Measurements from ENCODE around the gene PARD3B.

The PARD3B gene

DNA sequence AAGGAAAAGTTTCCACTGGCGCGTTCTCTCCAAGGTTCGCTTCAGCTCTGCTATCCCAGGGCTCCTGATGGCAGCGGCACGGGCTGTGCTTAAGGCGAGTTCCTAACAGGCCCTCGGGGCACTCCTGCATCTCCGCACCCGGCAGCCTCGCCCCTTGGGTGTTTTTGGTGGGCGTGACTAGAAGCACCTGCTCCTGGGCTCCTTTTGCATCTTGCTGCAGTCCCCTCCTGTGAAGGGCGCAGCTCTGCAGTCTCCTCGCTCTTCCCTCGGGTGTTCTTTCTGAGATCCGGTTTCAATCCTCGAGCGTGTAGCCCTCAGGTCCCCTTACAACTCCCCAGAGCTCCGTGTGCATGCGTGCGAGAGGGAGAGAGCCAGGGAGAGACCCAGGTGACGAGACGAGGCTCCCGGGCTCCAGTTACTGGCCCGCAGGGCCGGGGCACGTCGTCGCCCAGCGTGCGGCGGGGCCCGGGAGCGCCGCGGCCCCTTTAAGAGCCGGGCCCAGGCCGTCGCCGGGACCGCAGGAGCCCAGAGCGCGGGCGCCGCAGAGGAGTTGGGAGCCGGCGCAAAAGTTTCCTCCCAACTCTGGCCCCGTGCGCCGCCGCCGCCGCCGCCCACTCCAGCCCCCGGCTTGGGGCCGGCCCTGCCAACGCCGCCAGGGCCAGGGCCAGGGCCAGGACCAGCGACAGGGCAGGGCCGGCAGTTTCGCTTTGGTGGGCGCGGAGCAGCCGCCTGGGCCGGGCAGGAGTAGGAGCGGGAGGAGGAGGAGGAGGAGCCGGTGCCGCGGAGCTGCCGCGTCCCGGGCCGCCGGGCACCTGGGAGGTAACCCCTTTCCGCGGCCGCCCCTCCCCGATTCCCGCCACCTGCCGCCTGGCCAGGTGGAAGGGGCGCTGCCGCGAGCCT is at the start of gene PARD3B:
TSS of gene PARD3B (plus strand) at position 515 of the 900 bp plus-strand sequence. CDS start 525 bp downstream, outside the sequence.
- DNase-seq (ENCODE audit: low spot score): peak; percentile 78

DNA sequence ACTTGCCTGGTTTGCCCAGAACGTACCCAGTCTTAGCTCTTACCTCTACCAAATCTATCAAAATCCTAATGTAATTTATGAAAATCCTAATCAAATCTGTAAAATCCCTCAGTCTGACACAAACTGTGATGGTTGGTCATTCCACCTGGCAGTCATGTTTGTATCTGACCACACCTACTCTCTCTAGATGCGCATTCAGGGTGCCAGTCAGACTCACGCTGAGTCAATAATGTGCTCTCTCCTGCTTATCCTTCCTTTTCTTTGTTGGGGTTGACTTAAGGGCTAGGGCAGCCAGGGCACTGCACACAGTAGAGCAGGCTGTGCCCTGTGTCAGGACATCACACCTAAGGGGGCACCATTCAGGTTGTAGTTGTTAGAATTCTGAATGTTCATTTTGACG is 48.5 kb upstream of the PARD3B start:
- no peak for DNase-seq (ENCODE audit: low spot score)

GRCh38 chr2:204497855-204498254 is 47.4 kb upstream of the PARD3B start:
- DNase-seq (ENCODE audit: low spot score): no peak

DNA sequence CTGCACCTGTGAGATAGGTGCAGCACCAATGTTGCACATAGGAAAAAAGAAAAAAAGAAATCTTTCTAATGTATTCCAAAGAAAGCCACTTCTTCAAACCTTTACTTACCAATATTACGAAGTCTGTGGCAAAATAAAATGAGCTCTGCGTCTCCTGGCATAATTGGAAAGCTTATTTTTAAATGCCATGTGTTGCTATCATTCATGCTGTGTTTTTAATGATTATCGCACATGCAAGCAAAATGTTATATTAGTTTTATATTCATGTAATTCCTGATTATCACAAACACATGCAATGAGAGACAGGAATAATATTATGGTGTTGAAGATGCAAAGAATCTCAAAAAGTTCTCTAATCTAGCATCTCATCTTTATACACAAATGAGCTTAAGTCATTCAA is 47.0 kb upstream of the PARD3B start:
- DNase-seq (ENCODE audit: low spot score): no peak

GRCh38 chr2:204503869-204504268 is 41.4 kb upstream of the PARD3B start:
- DNase-seq (ENCODE audit: low spot score): no peak

DNA sequence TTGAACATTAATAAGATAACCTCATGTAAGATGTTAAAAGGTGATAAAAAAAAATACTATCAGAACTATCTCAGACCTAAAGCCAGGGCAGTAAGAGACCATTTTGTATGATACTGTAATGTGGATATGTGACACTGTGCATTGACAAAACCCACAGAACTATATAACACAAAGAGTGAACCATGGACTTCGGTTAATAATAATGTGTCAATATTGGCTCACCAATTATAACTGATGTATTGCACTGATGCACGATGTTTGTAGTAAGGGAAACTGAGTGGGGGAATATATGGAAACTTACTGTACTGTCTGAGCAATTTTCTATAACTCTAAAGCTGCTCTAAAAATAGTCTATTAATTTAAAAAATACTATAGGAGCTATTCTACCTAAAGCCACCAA is 40.7 kb upstream of the PARD3B start:
- DNase-seq (ENCODE audit: low spot score): no peak

GRCh38 chr2:204505488-204505887 is 39.8 kb upstream of the PARD3B start:
- DNase-seq (ENCODE audit: low spot score): no peak

- no peak for DNase-seq (ENCODE audit: low spot score)
Measured at GRCh38 chr2:204505946-204506345, 39.3 kb upstream of the PARD3B start.

GRCh38 chr2:204507636-204508035 is 37.6 kb upstream of the PARD3B start:
- no peak for DNase-seq (ENCODE audit: low spot score)

- no peak for DNase-seq (ENCODE audit: low spot score)
Measured at GRCh38 chr2:204510709-204511420, 34.4 kb upstream of the PARD3B start.

GRCh38 chr2:204514439-204514838 is 30.8 kb upstream of the PARD3B start:
- DNase-seq (ENCODE audit: low spot score): no peak

DNA sequence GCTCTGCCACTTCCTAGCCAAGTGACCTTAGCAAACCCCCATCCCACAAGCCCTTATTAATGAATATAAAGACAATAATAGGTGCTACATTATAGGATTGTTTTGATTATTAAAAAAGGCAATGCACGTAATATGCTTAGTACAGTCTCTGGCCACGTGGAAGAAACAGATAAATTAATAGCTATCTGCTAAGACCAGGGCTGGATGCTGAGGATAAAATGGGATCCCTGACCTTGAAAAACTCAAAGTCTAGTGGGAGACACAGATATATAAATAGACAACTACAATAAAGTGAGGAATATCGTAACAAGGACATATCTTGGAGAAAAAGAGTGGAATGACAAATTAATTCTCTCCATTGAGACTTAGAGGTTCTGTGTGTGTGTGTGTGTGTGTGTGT is 29.9 kb upstream of the PARD3B start:
- no peak for DNase-seq (ENCODE audit: low spot score)

DNA sequence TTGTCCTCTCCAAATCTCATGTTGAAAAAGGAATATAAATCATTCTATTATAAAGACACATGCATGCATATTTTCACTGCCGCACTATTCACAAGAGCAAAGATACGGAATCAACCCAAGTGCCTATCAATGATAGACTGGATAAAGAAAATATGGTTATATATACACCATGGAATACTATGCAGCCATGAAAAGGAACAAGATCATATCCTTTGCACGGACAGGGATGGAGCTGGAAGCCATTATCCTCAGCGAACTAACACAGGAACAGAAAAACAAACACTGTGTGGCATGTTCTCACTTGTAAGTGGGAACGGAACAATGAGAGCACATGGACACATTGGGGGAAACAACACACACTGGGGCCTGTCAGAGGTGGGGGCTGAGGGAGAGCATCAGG is 28.1 kb upstream of the PARD3B start:
- no peak for DNase-seq (ENCODE audit: low spot score)

DNA sequence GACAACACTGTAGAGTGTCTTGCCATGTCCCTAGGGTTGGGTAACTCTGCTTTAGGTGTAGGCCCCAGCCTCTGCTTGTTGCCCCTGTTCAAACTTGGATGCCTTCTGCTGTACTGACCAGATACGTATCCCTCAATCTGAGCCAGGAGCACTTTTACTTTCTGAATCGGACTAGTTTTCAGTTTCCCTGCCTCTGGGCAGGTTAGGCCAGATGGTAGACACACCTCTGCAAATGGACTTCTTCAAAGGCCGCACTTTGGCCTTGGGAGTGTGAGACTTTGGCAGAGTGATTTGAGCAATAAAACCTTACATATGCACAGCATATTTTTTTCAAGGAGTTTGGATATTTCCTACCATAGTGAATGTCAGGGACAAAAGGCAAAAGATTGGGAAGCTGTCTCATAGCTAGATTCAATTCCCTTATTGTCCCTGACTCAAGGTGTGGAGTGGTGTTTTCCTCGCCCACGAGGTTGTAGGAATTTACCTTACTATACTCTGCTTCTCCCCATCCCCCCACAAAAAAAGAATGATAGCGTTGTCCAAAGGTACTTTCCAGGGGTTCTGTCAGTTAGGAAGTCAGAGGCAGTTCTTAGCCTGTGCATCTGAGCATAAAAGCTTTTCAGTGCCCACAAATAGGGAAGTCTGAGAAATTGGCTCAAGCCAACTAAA is 15.3 kb upstream of the PARD3B start:
- no peak for DNase-seq (ENCODE audit: low spot score)

DNA sequence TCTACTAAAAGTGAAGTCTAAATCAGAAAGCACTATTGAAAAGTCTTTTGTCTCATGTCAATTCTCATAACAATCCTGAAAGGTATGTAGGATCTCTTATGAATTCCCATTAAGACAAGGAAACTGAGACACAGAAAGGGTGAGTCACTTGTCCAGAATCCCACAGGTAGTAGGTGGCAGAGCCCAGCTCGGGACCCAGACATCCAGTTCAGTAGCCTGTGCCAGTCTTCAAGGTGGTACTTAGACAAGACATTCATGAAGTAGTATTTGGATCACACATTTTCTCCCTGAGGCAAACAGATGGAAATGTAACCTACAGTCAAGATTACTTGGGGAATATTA is 14.8 kb upstream of the PARD3B start:
- no peak for DNase-seq (ENCODE audit: low spot score)

- DNase-seq (ENCODE audit: low spot score): no peak
Measured at GRCh38 chr2:204533629-204534370, 11.5 kb upstream of the PARD3B start.

DNA sequence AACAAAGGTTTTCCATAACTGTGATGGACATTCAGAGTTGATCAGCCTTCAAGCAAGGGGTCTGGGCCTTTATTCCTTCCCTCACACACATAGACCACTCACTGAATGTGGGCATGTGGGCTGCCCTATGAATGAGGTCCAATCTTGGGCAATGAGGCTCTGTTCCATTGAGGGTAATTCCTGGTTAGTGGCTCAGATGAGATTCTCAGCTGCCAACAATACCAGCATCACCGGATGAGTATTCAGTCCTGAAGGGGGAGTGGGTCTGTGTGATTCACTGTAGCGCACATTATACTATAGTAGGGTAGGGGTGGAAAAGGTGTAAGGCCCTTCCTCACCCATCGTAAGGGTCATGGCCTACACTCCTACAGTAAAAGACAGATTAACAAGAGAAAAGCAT is 9.9 kb upstream of the PARD3B start:
- no peak for DNase-seq (ENCODE audit: low spot score)

- DNase-seq (ENCODE audit: low spot score): no peak
Measured at GRCh38 chr2:204535764-204536163, 9.5 kb upstream of the PARD3B start.

DNA sequence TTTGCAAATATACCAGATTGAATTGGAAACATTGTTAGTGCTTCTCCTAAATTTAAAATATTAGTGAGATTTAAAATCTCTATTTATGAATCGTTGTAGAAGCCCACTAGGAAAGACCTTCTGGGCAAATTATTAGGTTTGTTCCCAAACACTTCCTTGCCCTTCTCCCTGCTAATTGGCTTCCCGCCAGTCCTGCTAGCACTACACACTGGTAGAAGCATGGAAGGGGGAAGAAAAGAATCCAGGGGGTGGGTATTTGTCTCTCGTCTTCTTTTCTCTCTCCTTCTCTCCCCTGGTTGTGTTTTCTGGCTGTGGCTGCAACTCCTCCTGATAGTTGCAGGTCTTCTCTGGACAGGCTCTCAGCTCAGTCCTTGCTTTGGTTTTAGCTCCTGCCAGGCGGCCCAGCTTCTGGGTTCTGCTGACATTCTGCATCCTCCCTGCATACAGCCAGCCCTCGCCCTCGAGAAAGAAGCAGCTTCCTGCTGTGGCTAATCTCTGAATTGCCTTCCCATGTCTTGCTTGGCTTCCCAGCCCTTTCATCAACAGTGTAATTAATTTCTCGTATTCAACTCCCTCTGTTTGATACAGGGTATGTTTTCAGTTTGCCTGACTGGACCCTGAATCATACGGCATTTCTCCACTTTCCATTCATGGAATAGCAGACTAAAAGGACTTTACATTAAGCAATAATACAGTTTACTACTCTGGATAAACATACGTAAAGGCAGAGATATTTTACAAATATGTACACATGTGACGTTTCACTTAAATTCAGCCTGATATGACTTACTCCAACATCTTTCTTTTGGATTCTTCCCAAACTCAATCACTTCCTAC is 6.9 kb upstream of the PARD3B start:
- peak; percentile 65 for DNase-seq (ENCODE audit: low spot score)

DNA sequence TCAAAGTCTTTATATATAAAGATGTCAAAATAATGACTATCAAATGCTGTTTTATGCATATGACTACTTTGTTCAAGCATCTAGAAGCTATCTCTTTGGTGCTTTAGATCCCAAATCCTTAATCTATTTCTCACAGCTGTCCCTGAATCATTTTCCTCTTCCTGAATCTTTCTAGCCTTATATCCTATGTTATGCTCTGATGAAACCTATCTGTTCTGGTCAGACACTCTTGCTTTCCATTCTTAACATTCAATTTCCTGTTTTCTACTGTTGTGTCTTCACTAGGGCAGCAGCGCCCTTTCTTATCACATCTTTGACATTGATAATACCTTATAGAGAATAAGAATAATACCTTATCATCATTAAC is 6.3 kb upstream of the PARD3B start:
- DNase-seq (ENCODE audit: low spot score): no peak

DNA sequence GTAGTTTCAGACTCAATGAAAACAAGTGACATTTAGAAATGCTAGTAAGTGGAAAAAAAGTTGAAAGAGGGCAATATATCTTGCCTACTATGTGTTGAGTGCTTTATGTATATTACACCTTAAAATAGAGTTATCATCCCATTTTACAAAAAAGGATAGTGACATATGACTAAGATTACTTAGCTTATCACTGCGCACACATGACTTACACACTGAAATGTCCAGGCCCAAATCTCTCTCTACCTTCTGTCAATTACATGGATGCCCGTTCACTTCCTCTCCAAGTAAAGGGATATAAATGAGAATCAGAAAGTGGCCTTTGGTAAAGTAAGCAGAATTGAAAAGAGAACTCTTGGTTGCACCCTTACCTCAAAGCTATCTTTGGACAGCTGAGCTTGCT is 3.6 kb upstream of the PARD3B start:
- DNase-seq (ENCODE audit: low spot score): no peak

All from ecto neural progenitor cell (in vitro differentiated cells).